ENCODE data around the gene PHTF1.
"Not testable (repeated sequence)": the region's sequence is repeated elsewhere in the genome, so short reads cannot be mapped to it uniquely, and the experiment has no call there.

The PHTF1 gene

DNA sequence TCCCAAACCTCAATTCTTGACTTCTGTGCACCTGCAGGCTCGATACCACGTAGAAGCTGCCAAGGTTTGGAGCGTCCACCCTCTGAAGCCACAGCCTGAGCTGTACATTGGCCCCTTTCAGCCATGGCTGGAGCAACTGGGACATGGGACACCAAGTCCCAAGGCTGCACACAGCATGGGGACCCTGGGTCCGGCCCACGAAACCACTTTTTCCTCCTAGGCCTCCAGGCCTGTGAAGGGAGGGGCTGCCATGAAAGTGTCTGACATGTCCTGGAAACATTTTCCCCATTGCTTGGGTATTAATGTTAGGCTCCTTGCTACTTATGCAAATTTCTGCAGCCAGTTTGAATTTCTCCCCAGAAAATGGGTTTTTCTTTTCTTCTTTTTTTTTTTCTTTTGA lies 40.7 kb downstream of the PHTF1 start:
- not testable (repeated sequence) for DNase-seq (ENCODE audit: low spot score)

- not testable (repeated sequence) for DNase-seq (ENCODE audit: low spot score)
Observed at GRCh38 chr1:113717506-113717905, 41.8 kb downstream of the PHTF1 start.

DNA sequence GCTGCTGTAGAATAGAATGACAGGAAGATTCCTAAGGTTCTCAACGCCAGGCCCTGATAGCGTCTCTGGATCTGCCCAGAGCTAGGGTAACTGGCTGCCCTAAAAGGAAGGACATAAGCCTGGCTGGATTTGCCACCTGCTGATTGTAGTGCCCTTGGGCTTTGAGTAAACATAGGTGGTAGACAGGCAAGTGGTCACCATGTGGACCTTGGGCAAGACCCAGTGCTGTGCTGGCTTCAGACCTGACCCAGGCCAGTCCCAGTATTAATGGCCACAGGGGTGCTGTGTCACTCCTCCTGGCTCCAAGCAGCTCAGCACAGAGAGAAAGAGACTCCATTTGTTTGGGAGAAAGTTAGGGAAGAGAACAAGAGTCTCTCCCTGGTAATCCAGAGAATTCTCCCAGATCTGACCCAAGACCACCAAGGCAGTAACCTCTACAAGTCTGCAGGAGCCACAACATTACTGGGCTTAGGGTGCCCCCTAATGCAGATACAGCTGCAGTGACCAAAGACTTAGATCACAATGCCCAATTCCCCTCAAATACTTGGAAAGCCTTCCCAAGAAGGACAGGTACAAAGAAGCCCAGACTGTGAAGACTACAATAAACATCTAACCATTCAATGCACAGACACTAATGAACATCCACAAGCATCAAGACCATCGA lies 44.5 kb downstream of the PHTF1 start:
- DNase-seq (ENCODE audit: low spot score): no peak

DNA sequence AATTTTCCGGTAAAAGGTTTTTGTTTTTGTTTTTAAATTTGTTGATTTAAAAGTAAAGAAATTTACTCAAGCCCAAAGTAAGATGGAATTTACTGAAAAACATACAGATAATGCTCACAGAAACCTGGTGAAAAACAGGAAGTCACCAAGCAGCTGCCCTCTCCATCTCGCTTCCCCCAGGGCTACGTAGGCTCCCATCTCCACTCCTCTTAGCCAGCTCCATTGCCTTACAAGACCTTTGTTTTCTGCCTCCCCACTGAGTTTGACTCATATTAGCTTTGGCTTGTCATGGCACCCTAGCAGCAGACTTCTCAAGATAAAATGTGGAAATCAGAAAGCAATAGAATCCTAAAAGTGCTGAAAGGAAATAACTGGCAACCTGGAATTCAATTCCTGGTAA lies 57.9 kb downstream of the PHTF1 start:
- no peak for DNase-seq (ENCODE audit: low spot score)

- no peak for DNase-seq (ENCODE audit: low spot score)
Observed at GRCh38 chr1:113694910-113695309, 64.4 kb downstream of the PHTF1 start.

DNA sequence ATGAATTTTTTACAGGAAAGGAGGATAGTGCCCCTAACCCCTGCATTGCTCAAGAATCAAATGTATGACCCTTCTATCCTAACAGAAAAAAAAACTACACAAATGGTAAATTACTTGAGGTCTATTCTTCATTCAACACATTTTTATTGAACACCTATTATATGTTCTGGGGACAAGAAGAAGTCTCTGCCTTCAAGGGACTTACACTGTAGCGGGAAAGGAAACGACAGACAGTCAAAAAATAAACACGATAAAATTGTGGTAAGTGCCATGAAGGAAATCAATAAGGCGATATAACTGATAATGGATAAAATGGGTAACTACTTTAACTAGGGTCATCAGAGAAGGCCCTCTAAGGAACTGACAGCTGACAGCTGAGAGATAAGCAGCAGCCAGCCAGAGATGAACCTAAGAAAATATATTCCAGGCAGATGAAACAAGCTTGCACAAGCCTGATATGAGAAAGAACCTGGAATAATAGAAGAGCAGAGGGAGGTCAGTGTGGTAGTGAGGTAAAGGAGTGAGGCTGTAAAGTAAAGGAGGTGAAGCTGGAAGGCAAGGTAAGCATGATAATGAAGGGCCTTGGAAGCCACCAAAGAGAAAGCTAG lies 66.4 kb downstream of the PHTF1 start:
- no peak for DNase-seq (ENCODE audit: low spot score)

GRCh38 chr1:113692342-113692741 lies 66.9 kb downstream of the PHTF1 start:
- DNase-seq (ENCODE audit: low spot score): no peak

- DNase-seq (ENCODE audit: low spot score): no peak
Observed at GRCh38 chr1:113691184-113691583, 68.1 kb downstream of the PHTF1 start.

DNA sequence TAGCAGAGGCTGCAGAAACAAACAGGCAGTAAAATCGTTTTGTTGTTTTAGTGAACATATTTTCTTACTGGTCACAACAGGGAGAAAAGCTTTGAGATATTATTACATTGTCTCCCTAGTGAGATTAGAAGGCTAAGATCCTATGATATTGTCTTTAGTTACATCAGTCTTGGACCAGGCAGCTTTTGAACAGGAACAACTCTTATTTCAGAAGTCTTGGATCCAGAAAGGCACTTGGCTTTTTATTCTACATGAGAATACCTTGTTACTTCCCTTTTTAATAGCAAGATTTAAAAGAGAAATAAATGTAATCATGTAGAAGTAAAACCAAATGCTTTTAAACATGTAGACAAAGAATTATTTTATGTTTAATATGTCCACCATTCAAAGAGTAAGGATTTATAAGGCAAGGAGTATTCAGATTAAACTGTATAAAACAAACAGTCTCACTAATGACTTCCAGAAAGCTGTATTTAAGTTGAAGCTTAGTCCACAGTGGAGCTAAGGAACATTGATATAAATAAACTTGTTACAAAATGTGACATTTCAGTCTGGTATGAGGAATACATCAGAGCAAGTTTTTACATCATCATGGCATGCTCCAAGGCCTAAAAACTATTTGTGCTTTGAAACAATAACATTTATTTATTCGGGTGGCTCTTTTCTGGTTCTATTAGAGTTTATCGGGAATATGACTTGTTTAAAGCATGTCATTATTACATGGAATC lies 72.2 kb downstream of the PHTF1 start:
- no peak for DNase-seq (ENCODE audit: low spot score)

GRCh38 chr1:113684153-113684541 lies 75.1 kb downstream of the PHTF1 start:
- no peak for DNase-seq (ENCODE audit: low spot score)

DNA sequence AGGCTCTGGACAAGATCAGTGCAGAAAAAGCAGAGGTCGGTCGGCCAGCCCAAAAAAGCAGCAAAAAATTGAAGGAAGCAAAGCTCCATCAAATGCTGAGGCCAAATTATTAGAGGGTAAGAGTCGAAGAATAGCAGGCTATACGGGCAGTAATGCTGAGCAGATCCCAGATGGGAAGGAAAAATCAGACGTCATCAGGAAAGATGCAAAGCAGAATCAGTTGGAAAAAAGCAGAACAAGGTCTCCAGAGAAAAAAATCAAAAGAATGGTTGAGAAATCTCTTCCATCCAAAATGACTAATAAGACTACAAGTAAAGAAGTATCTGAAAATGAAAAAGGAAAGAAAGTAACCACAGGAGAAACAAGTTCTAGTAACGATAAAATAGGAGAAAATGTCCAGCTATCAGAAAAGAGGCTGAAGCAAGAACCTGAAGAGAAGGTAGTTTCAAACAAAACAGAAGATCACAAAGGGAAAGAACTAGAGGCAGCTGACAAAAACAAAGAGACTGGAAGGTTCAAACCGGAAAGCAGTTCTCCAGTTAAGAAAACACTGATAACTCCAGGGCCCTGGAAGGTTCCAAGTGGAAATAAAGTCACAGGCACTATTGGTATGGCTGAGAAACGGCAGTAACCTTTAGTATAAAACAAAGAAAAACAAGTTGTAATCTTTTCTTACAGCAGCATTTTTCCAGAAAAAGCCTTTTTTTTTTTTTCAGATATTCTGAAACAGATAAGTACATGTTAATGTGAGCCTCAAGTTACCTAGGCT lies 75.7 kb downstream of the PHTF1 start:
- DNase-seq (ENCODE audit: low spot score): no peak

DNA sequence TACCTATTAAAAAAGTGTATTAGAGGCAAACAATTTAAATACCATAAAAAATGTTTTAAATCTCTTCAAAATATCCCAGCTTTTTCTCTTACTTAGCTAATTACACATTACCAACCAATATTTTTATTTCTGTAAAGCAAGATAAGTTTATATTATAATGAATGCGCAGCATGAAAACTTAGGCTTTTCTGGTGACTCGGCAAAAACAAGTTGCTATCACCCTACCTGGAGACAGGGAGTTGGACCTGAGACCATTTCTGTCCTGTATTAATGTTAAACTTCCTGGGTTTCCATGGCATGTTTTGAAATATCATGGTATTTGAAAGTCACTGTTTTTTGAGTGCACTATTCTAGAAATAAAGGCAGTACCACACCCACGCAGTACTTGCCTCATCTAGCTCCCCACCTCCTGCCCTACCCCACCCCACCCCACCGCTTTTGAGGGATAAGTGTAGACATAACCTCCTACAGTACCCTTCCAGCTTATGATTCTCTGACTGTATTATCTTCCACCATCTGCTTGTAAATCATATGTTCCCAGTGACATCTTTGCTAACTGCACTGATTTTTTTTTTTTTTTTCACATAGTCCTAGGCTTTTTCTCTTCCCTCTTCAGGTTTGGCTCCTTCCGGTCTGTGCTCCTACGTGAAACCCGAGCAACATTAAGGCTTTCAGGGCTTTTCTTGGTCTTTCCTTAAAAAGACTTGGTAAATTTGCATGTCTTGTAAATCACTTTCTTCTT lies 77.5 kb downstream of the PHTF1 start:
- DNase-seq (ENCODE audit: low spot score): no peak

- DNase-seq (ENCODE audit: low spot score): no peak
Observed at GRCh38 chr1:113678159-113678469, 81.2 kb downstream of the PHTF1 start.

GRCh38 chr1:113677250-113678158 lies 81.8 kb downstream of the PHTF1 start:
- DNase-seq (ENCODE audit: low spot score): peak; percentile 31

- no peak for DNase-seq (ENCODE audit: low spot score)
Observed at GRCh38 chr1:113676524-113676923, 82.8 kb downstream of the PHTF1 start.

DNA sequence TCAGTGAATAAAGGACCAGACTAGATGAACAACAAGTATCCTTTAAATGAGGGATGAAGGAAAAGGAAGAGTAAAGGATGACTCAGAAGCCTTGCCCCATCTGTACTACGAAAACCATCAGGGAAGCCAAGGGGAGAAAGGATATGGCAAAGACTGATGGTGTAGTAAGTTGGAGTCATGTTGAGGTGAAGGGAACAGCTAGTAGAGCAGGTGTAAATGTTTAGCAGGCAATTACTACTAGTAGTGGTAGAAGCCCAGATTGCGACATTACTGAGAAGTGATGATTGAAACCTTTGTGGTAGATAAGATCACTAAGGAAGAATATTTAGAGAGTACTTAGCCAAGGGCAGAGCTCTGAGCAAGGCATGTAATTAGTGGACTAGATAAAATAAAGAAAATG lies 84.0 kb downstream of the PHTF1 start:
- DNase-seq (ENCODE audit: low spot score): no peak

- DNase-seq (ENCODE audit: low spot score): no peak
Observed at GRCh38 chr1:113674591-113674990, 84.7 kb downstream of the PHTF1 start.

DNA sequence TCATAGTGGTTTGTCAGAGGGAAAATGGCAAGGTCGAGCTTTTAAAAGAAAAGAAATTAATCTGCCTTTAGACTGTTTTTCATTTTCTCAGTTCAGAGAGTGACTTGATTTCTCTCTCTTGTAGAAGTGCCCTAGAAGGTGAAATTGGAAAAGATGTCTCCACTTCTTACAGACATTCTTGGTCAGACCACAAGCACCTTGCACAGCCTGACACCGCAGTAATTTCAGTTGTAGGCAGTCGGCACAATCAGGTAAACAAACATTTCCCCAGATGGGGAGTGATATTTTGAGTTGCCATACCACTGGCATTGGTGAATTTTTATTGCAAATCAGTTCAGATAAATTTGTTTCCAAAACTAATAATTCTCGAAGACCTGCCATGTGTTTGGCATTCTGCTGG lies 86.8 kb downstream of the PHTF1 start:
- DNase-seq (ENCODE audit: low spot score): no peak

GRCh38 chr1:113670650-113671049 lies 88.6 kb downstream of the PHTF1 start:
- DNase-seq (ENCODE audit: low spot score): no peak

DNA sequence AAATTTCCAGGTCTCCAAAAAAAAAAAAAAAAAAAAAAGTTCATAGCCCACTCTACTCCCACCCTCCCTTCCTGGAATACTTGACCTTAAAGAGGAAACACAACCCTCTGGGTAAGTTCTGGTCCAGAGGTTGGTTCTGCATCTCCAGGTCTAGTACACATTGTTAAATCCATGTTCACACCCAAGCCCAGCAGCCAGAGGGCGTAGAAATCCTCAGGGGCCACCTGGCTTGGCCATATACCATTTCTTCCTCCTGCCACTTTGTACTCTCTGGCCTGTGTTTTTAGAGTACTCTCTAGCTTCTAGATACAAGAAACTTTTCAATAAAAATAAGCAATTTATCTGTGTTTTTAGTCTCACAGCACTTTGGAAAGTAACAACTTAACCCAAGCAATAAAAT lies 89.3 kb downstream of the PHTF1 start:
- DNase-seq (ENCODE audit: low spot score): no peak

GRCh38 chr1:113666126-113666525 lies 93.2 kb downstream of the PHTF1 start:
- no peak for DNase-seq (ENCODE audit: low spot score)

Measured in HuH-7.5 (cell line).